A673 (cell line): ENCODE data around the gene PPP1R18. TPM values are rescaled to one million over a fixed set of nuclear protein-coding genes. Genes with fewer than 3 reads are reported as not detected.

Source experiments
- BruUV-seq: library from RNA; stranded (reverse); fragments of 400-500 nt; replicated peaks from 2 replicates; lab custom pipeline; 2021; lab: Mats Ljungman, UMichigan
- CTCF ChIA-PET: fragments of 300-600 bp; sonication (Branson Sonifier 250); formaldehyde crosslinking; loops from one replicate; lab custom pipeline; 2022; ENCODE audit warnings: antibody characterized with exemption; lab: Charles Lee
- POLR2A ChIA-PET: fragments of 300-600 bp; sonication (Branson Sonifier 250); formaldehyde crosslinking; loops from one replicate; lab custom pipeline; 2022; ENCODE audit warnings: antibody characterized with exemption; ENCODE audit not compliant: low non-redundant PET; lab: Charles Lee
- DNase-seq: peaks from one replicate; pipeline ENCODE4 v3.0.0-alpha.2; 2015; ENCODE audit warnings: low spot score
- H3K27ac ChIP-seq: fragments of 200-600 bp; sonication (generic); 2 replicates; pipeline ENCODE4 v1.5.1; 2016; ENCODE audit warnings: mixed run types, low read depth, mild to moderate bottlenecking, mixed read lengths, antibody characterized with exemption, low read length; ENCODE audit not compliant: poor library complexity, severe bottlenecking
- H3K27me3 ChIP-seq: fragments of 200-600 bp; sonication (generic); replicated peaks from 2 replicates; pipeline ENCODE4 v1.6.1; 2017; ENCODE audit warnings: mixed run types, low read depth, mild to moderate bottlenecking, mixed read lengths, antibody characterized with exemption, low read length; ENCODE audit not compliant: insufficient read depth, poor library complexity
- H3K36me3 ChIP-seq: fragments of 200-600 bp; sonication (generic); 2 replicates; pipeline ENCODE4 v1.6.1; 2016; ENCODE audit warnings: mixed run types, mild to moderate bottlenecking, mixed read lengths, antibody characterized with exemption, low read length; ENCODE audit not compliant: insufficient read depth, poor library complexity, severe bottlenecking
- H3K4me1 ChIP-seq: fragments of 200-600 bp; sonication (generic); 2 replicates; pipeline ENCODE4 v1.6.1; 2017; ENCODE audit warnings: mixed run types, mild to moderate bottlenecking, mixed read lengths, antibody characterized with exemption, low read length; ENCODE audit not compliant: insufficient read depth, poor library complexity, severe bottlenecking
- H3K4me3 ChIP-seq: fragments of 200-600 bp; sonication (generic); 2 replicates; pipeline ENCODE4 v1.5.1; 2016; ENCODE audit warnings: low read depth, mixed run types, mild to moderate bottlenecking, mixed read lengths, low read length; ENCODE audit not compliant: poor library complexity, severe bottlenecking
- H3K9me3 ChIP-seq: fragments of 200-600 bp; sonication (generic); 2 replicates; pipeline ENCODE4 v1.6.1; 2016; ENCODE audit warnings: mixed run types, low read depth, mild to moderate bottlenecking, mixed read lengths, antibody characterized with exemption, low read length; ENCODE audit not compliant: poor library complexity, severe bottlenecking
- CTCF ChIP-seq: fragments of 300-800, 200-600 bp; sonication (generic); conservative IDR thresholded peaks from 2 replicates; pipeline ENCODE4 v1.5.1; 2017; ENCODE audit warnings: low read depth, mild to moderate bottlenecking, antibody characterized with exemption, low read length, moderate library complexity, mixed read lengths
- EZH2 ChIP-seq: fragments of 200-600 bp; sonication (generic); IDR thresholded peaks from 2 replicates; pipeline ENCODE4 v1.6.1; 2017; ENCODE audit warnings: borderline replicate concordance, low read depth, mild to moderate bottlenecking, mixed read lengths, antibody characterized with exemption, low read length; ENCODE audit not compliant: poor library complexity, severe bottlenecking
- intact Hi-C: fragments of 100-400 bp; cut with micrococcal nuclease; formaldehyde crosslinking; loops from one replicate; pipeline ENCODE4 v1.10.0; 2022; ENCODE audit not compliant: unreplicated experiment
- total RNA-seq: library from RNA; stranded (reverse); gene quantifications from 2 replicates; pipeline ENCODE4 v1.2.3, GENCODE V29; 2021

PPP1R18 gene
- total RNA-seq, 1 experiment from 2014 or later, result 50.3 TPM

GRCh38 chr6:30686908-30687658, 638 bp upstream of the PPP1R18 start:
- Histone ChIP-seq H3K4me3 (peak overlapping the region; percentile 88), H3K27ac (peak overlapping the region; percentile 80), H3K27me3 (no peaks in the 10 kb centered on the region), H3K36me3 (no peaks in the 10 kb centered on the region), H3K9me3 (no peaks in the 10 kb centered on the region), H3K4me1 (peaks cover 62% of the 10 kb centered on the region)
- peak; percentile 91 for DNase-seq
- ChIA-PET POLR2A (interaction anchor here (1.0 kb wide), 1 partner anchor 47 kb away, joined by 4 read pairs; no protein-coding TSS in a partner anchor), CTCF (interaction anchor here (1.0 kb wide), 1 partner anchor 14 kb away, joined by 3 read pairs; no protein-coding TSS in a partner anchor)
- no TSS peak for BruUV-seq
- TF ChIP-seq EZH2 (no peak), CTCF (no peak)
- intact Hi-C loops, result no loop called here

- Histone ChIP-seq H3K27ac (peak overlapping the region; percentile 80), H3K4me3 (peak overlapping the region; percentile 88), H3K27me3 (no peaks in the 10 kb centered on the region), H3K36me3 (no peaks in the 10 kb centered on the region), H3K9me3 (no peaks in the 10 kb centered on the region), H3K4me1 (peaks cover 57% of the 10 kb centered on the region)
- no TSS peak for BruUV-seq
- peak; percentile 29 for TF ChIP-seq CTCF
- no peak for TF ChIP-seq EZH2
- intact Hi-C loops, result no loop called here
- no peak for DNase-seq
- CTCF ChIA-PET, result no interaction called here
- POLR2A ChIA-PET, result no interaction called here
Observed at GRCh38 chr6:30685157-30686008, 1.1 kb downstream of the PPP1R18 start.

GRCh38 chr6:30684386-30685156, 1.9 kb downstream of the PPP1R18 start:
- Histone ChIP-seq H3K9me3 (no peaks in the 10 kb centered on the region), H3K4me1 (peaks cover 51% of the 10 kb centered on the region), H3K27ac (peak overlapping the region; percentile 80), H3K27me3 (no peaks in the 10 kb centered on the region), H3K4me3 (peak overlapping the region; percentile 88), H3K36me3 (no peaks in the 10 kb centered on the region)
- POLR2A ChIA-PET, result no interaction called here
- CTCF ChIA-PET, result no interaction called here
- TF ChIP-seq CTCF (no peak), EZH2 (no peak)
- DNase-seq, result no peak
- intact Hi-C loops, result no loop called here
- BruUV-seq, result no TSS peak
